Measurements from ENCODE around the gene MYL10. TPM values are rescaled to one million over a fixed set of nuclear protein-coding genes. Genes with fewer than 3 reads are reported as not detected.

MYL10 gene
- total RNA-seq, 1 donor from 2014 or later: not detected

DNA sequence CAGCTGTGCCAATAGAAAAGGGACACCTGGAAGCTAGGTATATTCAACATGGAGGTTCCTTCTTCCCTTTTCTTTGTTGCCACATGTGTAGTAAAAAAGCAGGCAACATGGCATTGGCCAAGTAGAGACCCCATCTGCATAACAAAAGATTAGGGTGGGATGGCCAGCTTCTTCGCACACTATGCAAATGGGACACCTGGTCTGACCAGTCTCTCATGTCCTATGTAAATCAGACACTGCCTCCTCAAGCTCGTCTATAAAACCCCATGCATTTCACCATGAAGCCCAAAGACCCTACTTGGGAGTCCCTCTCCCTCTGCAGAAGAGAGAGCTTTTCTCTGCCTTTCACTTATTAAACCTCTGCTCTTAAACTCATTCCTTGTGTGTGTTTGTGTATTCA, 53.9 kb downstream of the MYL10 start:
- peak; percentile 4 for DNase-seq (ENCODE audit: low spot score)

DNA sequence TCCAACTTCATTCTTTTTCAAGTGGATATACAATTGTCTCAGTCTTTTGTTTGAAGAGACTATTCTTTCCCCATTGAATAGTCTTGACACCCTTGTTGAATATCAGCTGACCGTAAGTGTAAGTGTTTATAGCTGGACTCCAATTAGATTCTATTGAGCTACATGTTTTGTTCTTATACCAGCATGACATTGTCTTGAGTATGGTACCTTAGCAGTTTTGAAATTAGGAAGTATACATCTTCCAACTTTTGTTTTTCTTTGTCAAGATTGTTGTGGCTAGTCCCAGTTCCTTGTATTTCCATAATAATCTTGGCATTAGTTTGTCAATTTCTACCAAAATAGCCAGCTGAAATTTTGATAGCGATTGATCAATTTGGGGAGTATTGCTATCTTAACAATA, 56.9 kb downstream of the MYL10 start:
- DNase-seq (ENCODE audit: low spot score): no peak

DNA sequence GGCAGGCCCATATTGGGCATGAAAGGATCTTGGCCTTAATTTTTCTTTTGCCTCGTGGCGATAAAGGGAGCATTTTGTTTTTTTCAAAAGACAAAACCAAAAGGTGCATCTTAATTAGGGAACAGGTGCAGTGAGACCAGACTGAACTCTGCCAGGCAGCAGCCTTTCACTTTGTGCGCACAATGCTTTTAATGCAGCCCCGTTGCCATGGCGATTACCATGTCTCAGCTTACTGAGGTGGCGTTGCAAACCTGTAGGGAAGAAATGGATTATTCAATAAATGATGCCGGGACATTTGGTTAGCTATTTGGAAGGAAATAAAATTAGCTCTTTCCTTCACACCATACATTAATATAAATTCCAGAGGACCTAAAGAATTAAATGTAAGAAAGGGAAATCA, 61.9 kb downstream of the MYL10 start:
- DNase-seq (ENCODE audit: low spot score): peak; percentile 3

DNA sequence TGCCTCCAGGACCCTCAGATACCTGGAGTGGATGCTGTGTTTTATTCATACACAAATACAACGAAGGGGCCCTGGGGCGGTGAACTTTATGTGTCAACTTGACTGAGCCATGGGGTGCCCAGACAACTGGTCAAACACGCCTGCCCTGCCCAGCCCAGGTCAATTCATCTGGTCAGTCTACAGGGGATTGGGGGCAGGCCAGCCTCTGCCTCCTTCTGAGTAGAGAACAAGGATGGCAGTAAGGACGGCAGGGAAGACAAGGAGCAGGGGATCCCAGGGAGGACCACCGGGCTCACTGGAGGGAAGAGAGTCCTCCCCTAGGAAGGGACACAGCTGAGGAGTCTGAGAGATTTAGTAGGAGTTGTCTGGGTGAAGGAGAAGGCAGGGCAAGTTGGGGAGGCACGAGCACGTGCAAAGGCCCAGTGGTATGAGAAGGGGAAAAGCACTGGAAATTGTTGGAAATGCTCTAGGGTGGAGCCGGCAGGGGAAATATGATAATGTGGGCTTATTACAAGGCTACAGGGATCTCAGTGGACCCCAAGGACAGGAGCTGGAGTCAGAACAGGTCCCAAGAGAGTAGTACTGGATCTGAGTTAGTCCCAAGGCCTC, 63.4 kb downstream of the MYL10 start:
- DNase-seq (ENCODE audit: low spot score): peak; percentile 51

DNA sequence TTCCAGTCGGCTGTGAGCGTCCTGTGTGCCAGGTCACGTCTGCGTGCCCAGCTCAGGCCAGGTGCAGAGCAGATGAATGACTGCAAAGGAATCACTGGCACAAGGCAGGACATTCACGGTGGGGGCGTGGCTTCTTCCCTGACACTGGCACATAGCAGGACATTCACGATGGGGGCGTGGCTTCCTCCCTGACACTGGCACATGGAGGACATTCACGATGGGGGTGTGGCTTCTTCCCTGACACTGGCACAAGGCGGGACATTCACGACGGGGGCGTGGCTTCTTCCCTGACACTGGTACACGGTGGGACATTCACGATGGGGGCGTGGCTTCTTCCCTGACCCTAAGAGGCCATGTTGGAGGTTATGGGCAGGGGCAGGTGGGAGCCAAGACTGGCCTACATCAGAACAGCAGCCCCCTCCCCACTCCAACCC, 64.3 kb downstream of the MYL10 start:
- no peak for DNase-seq (ENCODE audit: low spot score)

DNA sequence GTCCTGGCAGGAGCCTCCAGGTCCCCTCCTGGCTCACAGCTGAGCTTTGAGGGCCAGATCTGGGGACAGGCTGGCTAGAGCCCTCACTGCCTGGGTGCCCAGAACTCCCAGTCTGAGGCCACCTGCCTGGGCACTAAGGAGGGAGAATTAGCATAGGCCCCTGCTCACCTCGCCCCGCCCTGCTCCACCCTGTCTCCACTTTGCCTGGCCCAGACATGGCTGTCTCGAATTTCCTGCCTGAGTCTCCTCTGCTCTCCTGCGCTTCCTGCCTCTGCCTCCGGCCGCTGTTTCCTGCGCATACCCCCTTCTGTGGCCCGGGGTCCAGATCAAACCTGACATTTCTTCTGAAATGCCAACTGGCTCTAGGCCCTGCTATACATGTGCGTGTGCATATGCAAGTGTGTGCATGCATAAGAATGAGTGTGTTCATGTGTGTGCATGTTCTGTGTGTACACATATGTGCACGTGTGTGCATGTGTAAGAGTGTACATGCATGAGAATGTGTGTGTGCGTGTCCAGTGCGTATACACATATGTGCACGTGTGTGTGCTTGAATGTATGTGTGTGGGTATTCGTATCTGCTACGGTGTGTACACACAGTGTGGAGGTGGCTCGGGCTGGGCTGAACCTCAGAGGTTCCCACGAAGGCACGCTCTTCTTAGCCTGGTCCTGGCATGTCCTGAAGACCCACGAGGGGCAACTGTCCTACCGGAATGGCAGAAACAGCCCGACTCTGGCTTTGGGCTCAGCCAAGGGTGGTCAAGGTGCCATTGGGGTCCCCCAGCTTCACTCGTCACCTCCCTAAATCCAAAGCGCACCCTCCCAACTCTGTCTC, 64.9 kb downstream of the MYL10 start:
- DNase-seq (ENCODE audit: low spot score): peak; percentile 77

Other genes with a start within 250 kb of the MYL10 start
- gene CUX1, start 188.3 kb upstream of the MYL10 start, total RNA-seq: 115 TPM

All from mesenteric fat pad (tissue), 1 donor.